Suppressor macrophage (primary cell): ENCODE measurements around the gene TTLL12.
A peak's percentile ranks its signal among the peaks of the same experiment; 100 is the strongest.

Source experiments
- DNase-seq, 4 experiments: peaks; one replicate each; pipeline ENCODE4 v3.0.0-alpha.2; 2020 to 2022
- total RNA-seq, 17 experiments: gene quantifications; one replicate each; lab custom pipeline; 2026; ENCODE audit warnings: mixed read lengths in 6 of 17, inconsistent platforms in 3 of 17; lab: John Stamatoyannopoulos, UW

Gene TTLL12
- 19.9 to 76.0 (median 37.6) reads per million in 17 experiments for total RNA-seq

DNA sequence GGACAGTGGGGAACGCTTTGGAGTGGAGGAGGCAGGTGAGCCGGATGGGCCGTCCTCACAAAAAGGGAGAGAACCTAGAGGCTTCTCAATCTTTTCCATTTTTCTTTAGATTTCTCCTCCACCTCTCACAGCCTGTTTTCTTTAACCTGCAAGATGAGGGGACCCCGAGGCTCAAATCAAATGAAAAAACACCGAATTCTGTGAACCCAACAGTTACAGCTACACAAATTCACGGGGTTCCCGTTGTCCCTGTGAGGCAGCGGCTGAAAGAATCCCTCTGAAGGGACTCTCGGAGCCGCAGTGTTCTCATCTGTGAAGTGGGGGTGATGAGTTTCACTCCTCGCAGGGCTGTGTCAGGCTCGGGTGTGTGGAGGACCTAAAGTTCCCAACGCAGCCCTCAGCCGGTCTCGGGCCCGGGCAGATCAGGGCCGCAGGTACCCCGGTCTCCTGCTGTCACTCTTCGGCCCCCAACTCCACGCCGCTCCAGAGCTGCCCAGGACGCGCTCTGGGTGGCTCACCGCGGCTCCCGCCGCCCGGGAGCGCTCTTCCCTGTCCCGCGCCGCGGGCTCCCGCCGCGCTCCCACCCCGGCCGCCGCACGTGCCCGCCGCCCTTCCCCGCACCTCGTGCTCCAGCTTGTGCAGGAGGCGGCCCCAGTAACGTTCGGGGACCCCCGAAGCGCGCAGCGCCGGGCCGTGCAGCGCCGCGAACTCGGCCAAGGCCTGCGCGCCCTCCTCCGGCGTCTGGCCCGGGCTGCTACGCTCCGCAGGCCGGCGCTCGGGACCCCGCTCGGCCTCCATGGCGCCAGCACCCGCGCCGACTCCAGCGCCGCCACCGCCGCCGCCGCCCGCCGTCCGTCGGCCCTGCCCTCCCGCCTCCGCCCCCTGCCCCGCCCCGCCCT, at the start of gene TTLL12:
TSS of gene TTLL12 (minus strand) at position 863 of the 899 bp plus-strand sequence. CDS start at position 798, 65 bp downstream.
- peak; percentile 65 to 89 (median 79) for DNase-seq

GRCh38 chr22:43235445-43236409, 48.8 kb upstream of the TTLL12 start:
- DNase-seq = no peak

GRCh38 chr22:43234264-43234988, 47.5 kb upstream of the TTLL12 start:
- no peak for DNase-seq

DNA sequence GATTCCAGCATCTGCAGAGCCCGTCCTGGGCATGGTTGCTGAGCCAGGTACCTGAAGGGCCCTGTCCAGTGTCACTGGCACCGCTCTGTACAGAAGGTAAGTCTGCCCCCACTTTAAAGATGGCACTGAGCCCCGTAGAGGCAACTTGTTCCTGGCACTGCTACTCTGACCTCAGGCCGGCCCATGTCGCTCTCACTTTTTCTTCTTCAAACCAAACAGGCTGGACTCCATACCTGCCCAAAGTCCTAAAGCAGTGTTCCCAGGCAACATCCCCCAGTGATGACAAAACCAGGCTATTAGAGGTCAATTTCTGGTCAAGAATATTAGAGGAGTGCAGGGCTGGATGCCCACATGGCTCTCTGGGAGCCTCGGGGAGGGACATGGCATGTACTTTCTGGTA, 46.6 kb upstream of the TTLL12 start:
- no peak for DNase-seq

- no peak for DNase-seq
Observed at GRCh38 chr22:43232445-43232844, 45.5 kb upstream of the TTLL12 start.

DNA sequence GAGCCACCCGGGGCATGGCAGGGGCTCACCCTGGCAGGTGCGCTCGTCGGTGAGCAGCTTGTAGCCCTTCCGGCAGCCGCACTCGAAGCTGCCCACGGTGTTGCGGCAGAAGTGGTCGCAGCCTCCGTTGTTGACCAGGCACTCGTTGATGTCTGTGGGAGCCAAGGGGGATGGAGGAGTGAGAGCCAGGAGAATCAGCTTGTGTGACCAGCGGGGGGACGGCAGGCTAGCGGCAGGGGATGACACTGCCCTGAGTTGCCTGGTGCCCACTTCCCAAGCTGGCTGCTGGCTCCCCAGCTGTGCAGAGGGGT, 44.7 kb upstream of the TTLL12 start:
- no peak for DNase-seq

DNA sequence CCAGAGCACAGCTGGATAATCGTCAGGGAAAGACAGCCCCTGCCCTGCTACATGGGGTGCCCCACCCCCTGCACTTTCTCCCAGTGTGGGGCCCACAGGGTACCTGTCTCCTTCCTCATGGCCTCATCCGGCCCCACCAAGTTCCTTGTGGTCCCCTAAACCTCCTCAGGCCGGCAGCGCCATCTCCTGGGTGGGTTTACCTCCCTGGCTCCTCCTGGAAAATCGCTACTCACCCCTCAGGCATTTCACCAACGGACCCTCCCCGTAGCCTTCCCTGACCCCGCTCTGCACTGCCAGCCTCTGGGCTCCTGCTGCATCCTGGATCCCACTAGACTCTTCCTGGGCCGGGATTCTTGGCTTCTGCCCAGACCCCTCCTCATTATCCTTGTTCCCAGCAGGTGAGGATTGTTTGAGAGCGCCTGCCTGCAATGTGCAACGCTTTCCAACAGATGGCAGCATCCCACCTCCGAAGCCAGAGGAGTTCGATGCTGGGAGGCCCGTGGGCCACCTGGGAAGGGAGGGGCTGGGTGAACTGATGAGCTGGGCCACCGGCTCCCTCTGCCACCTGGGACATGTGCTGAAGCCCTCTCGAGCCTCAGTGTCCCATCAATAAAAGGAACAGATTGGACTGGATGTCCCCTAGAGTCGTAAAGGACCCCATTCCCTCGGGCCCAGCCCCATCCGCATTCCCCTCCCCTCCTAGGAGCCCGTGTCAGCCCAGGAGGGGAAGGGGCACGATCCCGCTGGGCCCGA, 44.2 kb upstream of the TTLL12 start:
- DNase-seq = peak; percentile 49 to 71 (median 62)

- no peak for DNase-seq
Observed at GRCh38 chr22:43230571-43230970, 43.6 kb upstream of the TTLL12 start.

- no peak for DNase-seq
Observed at GRCh38 chr22:43228863-43229262, 41.9 kb upstream of the TTLL12 start.

- peak; percentile 31 to 73 (median 48) for DNase-seq
Observed at GRCh38 chr22:43228330-43228729, 41.4 kb upstream of the TTLL12 start.

DNA sequence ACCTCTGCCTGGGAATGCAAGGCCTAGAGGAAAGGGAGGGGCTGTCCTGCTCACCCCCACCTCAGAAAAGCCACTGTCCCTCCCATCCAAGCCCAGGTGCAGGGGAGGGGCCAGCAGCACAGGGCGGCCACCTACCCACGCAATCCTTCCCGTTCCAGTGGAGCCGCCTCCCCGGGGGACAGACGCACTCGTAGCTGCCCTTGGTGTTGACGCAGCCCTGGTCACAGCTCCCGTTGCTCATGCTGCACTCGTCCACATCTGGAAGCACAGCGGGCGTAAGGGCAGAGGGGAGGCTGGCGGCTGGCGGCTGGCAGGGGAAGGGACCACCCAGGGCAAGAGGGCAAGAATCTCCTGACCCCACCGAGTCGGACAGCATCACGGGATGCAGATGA, 40.3 kb upstream of the TTLL12 start:
- DNase-seq = no peak

GRCh38 chr22:43226377-43227238, 39.7 kb upstream of the TTLL12 start:
- DNase-seq = peak in 2 of 4 experiments; percentile 8 to 28

DNA sequence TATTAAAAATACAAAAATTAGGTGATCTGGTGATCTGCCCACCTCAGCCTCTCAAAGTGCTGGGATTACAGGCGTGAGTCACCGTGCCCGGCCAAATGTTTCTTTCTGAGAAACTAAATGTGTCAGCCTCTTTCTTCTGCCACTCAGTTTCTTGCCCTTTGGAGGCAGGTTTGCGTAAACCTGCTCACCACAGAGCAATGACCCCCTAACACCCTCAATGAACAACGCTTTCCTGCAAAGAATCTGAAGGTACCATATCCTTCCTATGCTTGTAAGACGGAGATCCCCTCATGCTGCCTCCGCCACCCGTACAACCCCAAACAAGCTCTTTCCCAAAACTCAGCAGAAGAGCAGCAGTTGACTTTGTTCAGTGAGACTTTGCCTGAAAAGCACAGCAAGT, 38.7 kb upstream of the TTLL12 start:
- DNase-seq = no peak

- DNase-seq = no peak
Observed at GRCh38 chr22:43222987-43223386, 36.1 kb upstream of the TTLL12 start.

GRCh38 chr22:43222262-43222661, 35.3 kb upstream of the TTLL12 start:
- no peak for DNase-seq

- DNase-seq = no peak
Observed at GRCh38 chr22:43220625-43221380, 33.9 kb upstream of the TTLL12 start.

DNA sequence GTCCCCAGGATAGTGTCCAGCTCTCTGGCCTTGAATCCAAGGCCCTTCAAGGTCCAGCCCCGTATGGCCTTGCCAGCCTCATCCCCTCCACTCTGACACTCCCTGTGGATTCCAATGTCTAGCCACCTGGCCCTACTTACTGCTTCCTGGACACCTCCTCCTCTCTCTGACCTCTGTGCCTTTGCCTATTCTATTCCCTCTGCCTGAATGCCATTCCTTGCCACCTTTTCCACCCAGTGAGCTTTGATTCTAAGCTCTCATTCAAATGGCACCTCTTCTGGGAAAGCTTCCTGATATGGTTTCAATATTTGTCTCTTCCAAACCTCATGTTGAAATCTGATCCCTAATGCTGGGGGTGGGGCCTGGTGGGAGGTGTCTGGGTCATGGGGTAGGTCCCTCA, 31.9 kb upstream of the TTLL12 start:
- no peak for DNase-seq

- DNase-seq = no peak
Observed at GRCh38 chr22:43217285-43218030, 30.5 kb upstream of the TTLL12 start.

- no peak for DNase-seq
Observed at GRCh38 chr22:43216738-43217137, 29.8 kb upstream of the TTLL12 start.
